ENCODE data around the gene NTM. TPM values are rescaled to one million over a fixed set of nuclear protein-coding genes. Genes with fewer than 3 reads are reported as not detected.

Gene NTM
- total and polyA plus RNA-seq, 10 donors = 0.13 to 1.6 (median 0.67) TPM

GRCh38 chr11:132238331-132238866, 868.0 kb downstream of the NTM start:
- H3K9me3 ChIP-seq = no peaks in the 10 kb centered on the region
- no peaks in the 10 kb centered on the region for H3K36me3 ChIP-seq
- no peak overlapping the region for H3K4me3 ChIP-seq
- intact Hi-C loops (cut with DNase I; ENCODE audit: low total_unique reads) = no loop called here
- 71 to 87% (median 78%) methylated on average over 7 of the region's 7 CpGs for WGBS, 5 donors
- H3K27me3 ChIP-seq (replicated peaks in 1 of 7) = no peaks in the 10 kb centered on the region
- no peak for DNase-seq
- H3K27ac ChIP-seq = no peak overlapping the region
- no peaks in the 10 kb centered on the region for H3K4me1 ChIP-seq
- TF ChIP-seq POLR2A (IDR thresholded peaks at IDR 0.05) = no peak
- TF ChIP-seq CTCF (IDR thresholded peaks at IDR 0.05 in 8 of 11, conservative IDR thresholded peaks at IDR 0.05 in 3 of 11) = no peak
- no peak for TF ChIP-seq POLR2AphosphoS5 (IDR thresholded peaks at IDR 0.05)

- Histone ChIP-seq H3K36me3 (no peaks in the 10 kb centered on the region), H3K9me3 (no peaks in the 10 kb centered on the region), H3K27me3 (replicated peaks in 1 of 7) (no peaks in the 10 kb centered on the region), H3K27ac (no peak overlapping the region), H3K4me3 (no peak overlapping the region), H3K4me1 (no peaks in the 10 kb centered on the region)
- TF ChIP-seq POLR2A (IDR thresholded peaks at IDR 0.05) (no peak), CTCF (IDR thresholded peaks at IDR 0.05 in 8 of 11, conservative IDR thresholded peaks at IDR 0.05 in 3 of 11) (no peak), POLR2AphosphoS5 (IDR thresholded peaks at IDR 0.05) (no peak)
- no peak for DNase-seq
- intact Hi-C loops (cut with DNase I; ENCODE audit: low total_unique reads) = no loop called here
- 83 to 90% (median 84%) methylated on average over 5 of the region's 5 CpGs for WGBS, 5 donors
Observed at GRCh38 chr11:132240374-132240773, 870.0 kb downstream of the NTM start.

- intact Hi-C loops (cut with DNase I; ENCODE audit: low total_unique reads) = no loop called here
- Histone ChIP-seq H3K36me3 (no peaks in the 10 kb centered on the region), H3K4me1 (no peaks in the 10 kb centered on the region), H3K27me3 (replicated peaks in 1 of 7) (no peaks in the 10 kb centered on the region), H3K27ac (no peak overlapping the region), H3K9me3 (no peaks in the 10 kb centered on the region), H3K4me3 (no peak overlapping the region)
- TF ChIP-seq CTCF (IDR thresholded peaks at IDR 0.05 in 8 of 11, conservative IDR thresholded peaks at IDR 0.05 in 3 of 11) (no peak), POLR2AphosphoS5 (IDR thresholded peaks at IDR 0.05) (no peak), POLR2A (IDR thresholded peaks at IDR 0.05) (no peak)
- WGBS, 5 donors = 68 to 88% (median 79%) methylated on average over 5 of the region's 5 CpGs
- no peak for DNase-seq
Observed at GRCh38 chr11:132242632-132243031, 872.2 kb downstream of the NTM start.

- Histone ChIP-seq H3K27me3 (replicated peaks in 1 of 7) (no peaks in the 10 kb centered on the region), H3K4me1 (no peaks in the 10 kb centered on the region), H3K9me3 (peaks cover 0 to 1% (median 0%) of the 10 kb centered on the region in 8 donors), H3K36me3 (no peaks in the 10 kb centered on the region), H3K4me3 (no peak overlapping the region), H3K27ac (no peak overlapping the region)
- whole genome bisulfite sequencing, 5 donors = 84 to 88% (median 87%) methylated on average over 13 of the region's 13 CpGs
- TF ChIP-seq POLR2A (IDR thresholded peaks at IDR 0.05) (no peak), POLR2AphosphoS5 (IDR thresholded peaks at IDR 0.05) (no peak), CTCF (IDR thresholded peaks at IDR 0.05 in 8 of 11, conservative IDR thresholded peaks at IDR 0.05 in 3 of 11) (no peak)
- DNase-seq = no peak
- intact Hi-C loops (cut with DNase I; ENCODE audit: low total_unique reads) = no loop called here
Observed at GRCh38 chr11:132244846-132245245, 874.4 kb downstream of the NTM start.

All from spleen (tissue), 11 donors.